Anterior cingulate cortex (tissue), 58 donors: Measurements from ENCODE around the gene FAM200B.
"Not testable (repeated sequence)": the region's sequence is repeated elsewhere in the genome, so short reads cannot be mapped to it uniquely, and the experiment has no call there.

Source experiments
- DNase-seq, 58 donors: peaks; one replicate each; lab custom pipeline; 2025; lab: John Stamatoyannopoulos, UW

The FAM200B gene

GRCh38 chr4:15729910-15730533 lies 48.4 kb downstream of the FAM200B start:
- peak in 9 of 58 donors; percentile 1 to 53 (median 12) for DNase-seq

- DNase-seq: not testable (repeated sequence)
Observed at GRCh38 chr4:15733061-15733460, 51.4 kb downstream of the FAM200B start.

- peak in 9 of 58 donors; percentile 3 to 53 (median 13) for DNase-seq
Observed at GRCh38 chr4:15735536-15735935, 53.9 kb downstream of the FAM200B start.

GRCh38 chr4:15736514-15737050 lies 55.0 kb downstream of the FAM200B start:
- DNase-seq: no peak

- peak in 4 of 58 donors; percentile 2 to 7 (median 4) for DNase-seq
Observed at GRCh38 chr4:15737255-15737654, 55.6 kb downstream of the FAM200B start.

GRCh38 chr4:15738877-15739276 lies 57.2 kb downstream of the FAM200B start:
- peak in 21 of 58 donors; percentile 3 to 79 (median 19) for DNase-seq
